GM23338 (cell line): ENCODE results near the gene MSTO1.

Experiments used
- CREB1 ChIP-seq: fragments of 250-450 bp; sonication (Bioruptor Pico); IDR thresholded peaks from 2 replicates; pipeline ENCODE4 v1.5.0; 2020; ENCODE audit warnings: low read depth, mild to moderate bottlenecking, moderate library complexity
- CTCF ChIP-seq, 2 experiments: fragments of 200-600 bp in 1 of 2; sonication (generic) in 1 of 2; conservative IDR thresholded peaks; 2 replicates each; pipeline versions ENCODE4 v1.5.1 to v1.6.1; 2016 to 2017; ENCODE audit warnings: antibody characterized with exemption in 2 of 2, low read depth in 2 of 2, mild to moderate bottlenecking in 2 of 2, moderate library complexity in 1 of 2
- ETS1 ChIP-seq: IDR thresholded peaks from 2 replicates; pipeline ENCODE4 v1.6.1; 2016; ENCODE audit warnings: antibody characterized with exemption
- EZH2 ChIP-seq: fragments of 200-600 bp; sonication (generic); IDR thresholded peaks from one replicate; pipeline ENCODE4 v1.8.0; 2017; ENCODE audit warnings: antibody characterized with exemption, mild to moderate bottlenecking, low read depth; ENCODE audit not compliant: unreplicated experiment
- EZH2phosphoT487 ChIP-seq: fragments of 200-600 bp; sonication (generic); IDR thresholded peaks from one replicate; pipeline ENCODE4 v1.8.1; 2018; ENCODE audit warnings: antibody characterized with exemption; ENCODE audit not compliant: unreplicated experiment
- JUNB ChIP-seq: IDR thresholded peaks from one replicate; pipeline ENCODE4 v1.6.1; 2016; ENCODE audit warnings: antibody characterized with exemption; ENCODE audit not compliant: unreplicated experiment
- NANOG ChIP-seq: IDR thresholded peaks from 2 replicates; pipeline ENCODE4 v1.6.1; 2016; ENCODE audit warnings: antibody characterized with exemption, borderline replicate concordance
- POLR2AphosphoS5 ChIP-seq: IDR thresholded peaks from 2 replicates; pipeline ENCODE4 v1.6.1; 2016; ENCODE audit warnings: antibody characterized with exemption, low read depth
- REST ChIP-seq: IDR thresholded peaks from one replicate; pipeline ENCODE4 v1.6.1; 2018; ENCODE audit warnings: antibody characterized with exemption; ENCODE audit not compliant: unreplicated experiment
- STAT1 ChIP-seq: IDR thresholded peaks from one replicate; pipeline ENCODE4 v1.6.1; 2016; ENCODE audit warnings: antibody characterized with exemption; ENCODE audit not compliant: unreplicated experiment
- ZNF114 ChIP-seq: fragments of 250-450 bp; sonication (Bioruptor Pico); IDR thresholded peaks from 2 replicates; pipeline ENCODE4 v1.5.0; 2020; ENCODE audit warnings: mild to moderate bottlenecking, moderate library complexity
- ZNF331 ChIP-seq: fragments of 250-450 bp; sonication (Bioruptor Pico); IDR thresholded peaks from 2 replicates; pipeline ENCODE4 v1.5.0; 2020; ENCODE audit warnings: low read depth, mild to moderate bottlenecking, moderate library complexity
- ZNF462 ChIP-seq: fragments of 250-450 bp; sonication (Bioruptor Pico); IDR thresholded peaks from 2 replicates; pipeline ENCODE4 v1.5.0; 2020; ENCODE audit warnings: mild to moderate bottlenecking, moderate library complexity

GRCh38 chr1:155591770-155592169 lies 18.2 kb upstream of the MSTO1 start:
- TF ChIP-seq REST = no peak
- no peak for TF ChIP-seq EZH2
- no peak for TF ChIP-seq NANOG
- peak; percentile 63 to 74 for TF ChIP-seq CTCF (conservative IDR thresholded peaks at IDR 0.05; ENCODE audit: low read depth in 2 of 2)
- no peak for TF ChIP-seq EZH2phosphoT487
- no peak for TF ChIP-seq POLR2AphosphoS5
- TF ChIP-seq JUNB = no peak
- no peak for TF ChIP-seq CREB1 (CRISPR knock-in tag)
- TF ChIP-seq ETS1 = no peak
- TF ChIP-seq STAT1 = no peak
- no peak for TF ChIP-seq ZNF331 (CRISPR knock-in tag)
- no peak for TF ChIP-seq ZNF114
- no peak for TF ChIP-seq ZNF462 (CRISPR knock-in tag)
